ENCODE measurements around the gene DHRS13.

DHRS13 gene

DNA sequence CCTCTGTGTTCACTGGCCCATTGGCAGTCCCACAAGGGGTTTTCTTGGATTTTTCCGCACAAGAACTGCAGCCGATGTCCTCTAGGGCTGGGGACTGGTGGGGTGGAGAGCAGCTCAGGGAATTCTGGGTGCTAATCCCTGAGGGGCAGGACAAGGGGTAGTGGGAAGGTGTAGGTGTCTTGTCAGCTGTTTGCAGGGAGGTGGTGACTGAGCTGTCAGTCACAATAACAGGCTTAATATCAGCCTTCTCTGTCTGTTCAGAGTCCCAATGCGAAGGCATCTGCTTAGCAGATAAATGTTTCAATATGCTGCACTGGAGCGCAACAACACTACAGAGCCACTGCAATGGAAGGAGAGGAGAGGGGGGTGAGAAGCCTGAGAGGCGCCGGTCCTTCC lies 10.1 kb upstream of the DHRS13 start:
- in situ Hi-C loops (cut with HindIII; ENCODE audit: low sequenced_read_pairs) = no loop called here
- no peak for TF ChIP-seq CTCF (IDR thresholded peaks at IDR 0.05; ENCODE audit: low read depth, low read length, missing control alignments)
- H3K4me3 ChIP-seq (ENCODE audit: low read depth, low read length) = no peak overlapping the region

GRCh38 chr17:28912281-28912937 lies 9.5 kb upstream of the DHRS13 start:
- TF ChIP-seq CTCF (IDR thresholded peaks at IDR 0.05; ENCODE audit: low read depth, low read length, missing control alignments) = peak; percentile 19
- in situ Hi-C loops (cut with HindIII; ENCODE audit: low sequenced_read_pairs) = no loop called here

More for the DNA sequence above, 10.1 kb upstream of the DHRS13 start:
- no peak for DNase-seq (ENCODE audit: low read depth)

DNA sequence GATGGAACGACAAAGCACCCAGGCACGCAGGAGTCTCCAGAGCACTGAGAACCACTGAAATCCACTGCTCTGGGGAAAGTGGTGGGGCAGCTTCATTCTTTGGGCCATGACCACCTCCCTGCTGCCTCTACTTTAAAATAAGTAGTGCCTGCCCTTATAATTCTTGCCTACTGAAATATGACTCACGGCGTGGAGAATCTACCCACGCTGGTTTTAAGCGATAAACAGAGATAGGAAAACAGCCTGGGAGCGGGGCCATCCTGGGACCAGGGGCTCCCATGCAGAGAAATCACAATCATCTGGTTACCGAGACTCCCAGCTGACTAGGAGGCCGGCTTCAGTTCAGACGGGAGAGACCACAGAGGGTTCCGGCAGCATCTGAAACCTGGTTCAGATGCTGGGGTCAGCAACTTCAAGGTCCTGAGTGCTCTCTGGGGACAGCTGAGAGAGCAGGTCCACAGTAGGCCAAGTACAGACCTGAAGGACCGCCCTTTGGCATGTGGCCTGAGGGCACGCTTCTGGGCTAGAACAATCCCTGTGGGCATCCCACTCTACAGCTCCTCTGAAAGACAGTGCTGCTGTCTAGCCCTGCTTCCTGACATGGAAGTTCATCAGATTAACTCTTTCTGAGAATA lies 8.6 kb upstream of the DHRS13 start:
- no peak overlapping the region for H3K4me3 ChIP-seq (ENCODE audit: low read depth, low read length)
- DNase-seq (ENCODE audit: low read depth) = no peak
- TF ChIP-seq CTCF (IDR thresholded peaks at IDR 0.05; ENCODE audit: low read depth, low read length, missing control alignments) = no peak
- in situ Hi-C loops (cut with HindIII; ENCODE audit: low sequenced_read_pairs) = no loop called here

More at GRCh38 chr17:28912281-28912937, 9.5 kb upstream of the DHRS13 start:
- no peak overlapping the region for H3K4me3 ChIP-seq (ENCODE audit: low read depth, low read length)
- no peak for DNase-seq (ENCODE audit: low read depth)

- in situ Hi-C loops (cut with HindIII; ENCODE audit: low sequenced_read_pairs) = no loop called here
- no peak for TF ChIP-seq CTCF (IDR thresholded peaks at IDR 0.05; ENCODE audit: low read depth, low read length, missing control alignments)
- no peak overlapping the region for H3K4me3 ChIP-seq (ENCODE audit: low read depth, low read length)
- no peak for DNase-seq (ENCODE audit: low read depth)
These were observed 7.7 kb upstream of the DHRS13 start for GRCh38 chr17:28910534-28910933.

DNA sequence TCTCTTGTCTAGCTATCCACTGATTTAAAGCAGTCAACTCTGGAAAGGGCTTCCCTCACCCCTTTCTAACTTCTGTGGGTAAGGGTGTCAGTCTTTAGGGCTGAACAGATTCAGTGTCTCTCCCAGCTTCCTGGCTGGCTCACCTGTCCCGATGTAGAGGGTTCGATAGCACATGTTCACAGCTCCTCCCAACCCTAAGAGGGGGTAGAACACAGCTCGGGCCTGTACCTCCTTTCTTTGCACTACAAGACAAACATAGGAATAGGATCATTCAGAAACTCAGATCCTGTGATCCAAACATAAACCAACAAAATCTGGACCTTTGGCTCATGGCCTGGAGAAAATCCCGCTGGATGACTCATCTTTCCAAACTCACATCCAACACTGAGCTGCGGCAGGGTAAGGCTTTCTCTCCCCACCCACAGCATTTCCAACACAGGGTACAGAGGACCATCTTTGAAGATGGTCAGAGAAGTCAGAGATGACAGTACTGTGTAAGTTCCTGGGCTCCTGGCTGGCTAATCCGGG lies 5.8 kb upstream of the DHRS13 start:
- in situ Hi-C loops (cut with HindIII; ENCODE audit: low sequenced_read_pairs) = loop anchor here (5.0 kb wide), 1 partner anchor 41 kb away; no protein-coding TSS in a partner anchor
- TF ChIP-seq CTCF (IDR thresholded peaks at IDR 0.05; ENCODE audit: low read depth, low read length, missing control alignments) = no peak
- H3K4me3 ChIP-seq (ENCODE audit: low read depth, low read length) = no peak overlapping the region
- peak; percentile 67 for DNase-seq (ENCODE audit: low read depth)

DNA sequence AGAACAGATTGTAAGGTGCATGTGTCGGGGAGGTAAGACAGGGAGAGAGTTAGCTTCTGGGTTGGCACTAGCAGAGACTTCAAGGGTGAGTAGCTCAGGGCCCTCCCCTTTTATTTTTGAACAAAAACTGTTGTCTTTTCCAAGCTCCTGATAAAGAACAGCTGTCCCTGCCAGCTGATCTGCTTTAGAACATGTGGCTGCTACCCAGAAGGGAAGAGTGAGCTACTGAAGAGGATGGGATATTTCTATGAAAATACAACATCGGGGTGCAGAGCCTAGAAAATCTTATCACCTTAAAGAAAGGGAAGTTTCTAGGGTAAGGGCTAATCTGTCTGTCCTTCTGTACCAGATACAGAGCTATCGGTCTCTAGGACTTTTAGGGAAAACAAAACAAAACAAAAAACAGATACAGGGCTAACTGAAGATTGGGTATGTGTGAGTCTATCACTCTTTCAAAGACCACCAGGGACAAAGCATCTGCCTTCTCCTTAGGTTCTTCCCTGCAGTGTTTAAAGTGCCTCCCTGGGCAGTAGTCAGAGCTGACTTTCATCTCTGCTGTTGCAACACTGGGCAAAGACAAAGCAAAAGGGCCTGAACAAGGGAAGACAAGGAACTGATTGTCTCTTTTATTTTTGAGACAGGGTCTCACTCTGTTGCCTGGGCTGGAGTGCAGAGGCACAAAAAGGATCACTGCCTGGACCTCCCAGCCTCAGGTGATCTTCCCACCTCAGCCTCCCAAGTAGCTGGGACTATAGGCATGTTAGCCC lies 5.0 kb upstream of the DHRS13 start:
- in situ Hi-C loops (cut with HindIII; ENCODE audit: low sequenced_read_pairs) = loop anchor here (5.0 kb wide), 1 partner anchor 41 kb away; no protein-coding TSS in a partner anchor
- H3K4me3 ChIP-seq (ENCODE audit: low read depth, low read length) = no peak overlapping the region
- DNase-seq (ENCODE audit: low read depth) = no peak
- no peak for TF ChIP-seq CTCF (IDR thresholded peaks at IDR 0.05; ENCODE audit: low read depth, low read length, missing control alignments)
